SK-N-SH treated with all-trans-retinoic acid at 6 μM for 48 hours (cell line): ENCODE results near the gene TGFB2.

Experiments
- ATAC-seq: fragments of 200-7000 bp; cut with Tn5 transposase; 3 replicates; pipeline ENCODE4 v1.9.1; 2020; ENCODE audit warnings: mild to moderate bottlenecking, moderate library complexity
- ARNTL ChIP-seq: fragments of 450-650 bp; formaldehyde crosslinking; IDR thresholded peaks from 2 replicates; pipeline ENCODE4 v1.5.0; 2020; ENCODE audit warnings: low read depth, mild to moderate bottlenecking, moderate library complexity, borderline replicate concordance
- BACH2 ChIP-seq: fragments of 250-450 bp; sonication (Bioruptor Pico); IDR thresholded peaks from 2 replicates; pipeline ENCODE4 v1.9.0; 2021; ENCODE audit warnings: mild to moderate bottlenecking, borderline replicate concordance
- CSDC2 ChIP-seq: fragments of 250-450 bp; sonication (Bioruptor Pico); IDR thresholded peaks from 2 replicates; pipeline ENCODE4 v1.5.0; 2020; ENCODE audit warnings: mild to moderate bottlenecking, moderate library complexity
- ESRRG ChIP-seq: fragments of 250-450 bp; sonication (Bioruptor Pico); IDR thresholded peaks from 2 replicates; pipeline ENCODE4 v1.6.1; 2021; ENCODE audit warnings: mild to moderate bottlenecking
- GLIS3 ChIP-seq: fragments of 250-450 bp; sonication (Bioruptor Pico); IDR thresholded peaks from 2 replicates; pipeline ENCODE4 v1.5.0; 2020; ENCODE audit warnings: mild to moderate bottlenecking, moderate library complexity
- ISL1 ChIP-seq: fragments of 250-450 bp; sonication (Bioruptor Pico); IDR thresholded peaks from 2 replicates; pipeline ENCODE4 v2.1.2; 2022; ENCODE audit warnings: mild to moderate bottlenecking, moderate library complexity
- OSR1 ChIP-seq: fragments of 250-450 bp; sonication (Bioruptor Pico); IDR thresholded peaks from 2 replicates; pipeline ENCODE4 v1.8.0; 2022; ENCODE audit warnings: moderate library complexity, mild to moderate bottlenecking, inconsistent platforms
- PPARA ChIP-seq: fragments of 250-450 bp; sonication (Bioruptor Pico); IDR thresholded peaks from 2 replicates; pipeline ENCODE4 v1.5.0; 2020; ENCODE audit warnings: mild to moderate bottlenecking, borderline replicate concordance
- RARB ChIP-seq: fragments of 250-450 bp; sonication (Bioruptor Pico); IDR thresholded peaks from 2 replicates; pipeline ENCODE4 v1.8.0; 2021; ENCODE audit warnings: mild to moderate bottlenecking, moderate library complexity
- SNAI2 ChIP-seq: fragments of 250-450 bp; sonication (Bioruptor Pico); IDR thresholded peaks from 2 replicates; pipeline ENCODE4 v1.5.0; 2020; ENCODE audit warnings: mild to moderate bottlenecking, moderate library complexity
- TCF4 ChIP-seq: fragments of 250-450 bp; sonication (Bioruptor Pico); IDR thresholded peaks from 2 replicates; pipeline ENCODE4 v1.8.0; 2021; ENCODE audit warnings: mild to moderate bottlenecking, moderate library complexity, borderline replicate concordance
- TOX ChIP-seq: fragments of 250-450 bp; sonication (Bioruptor Pico); IDR thresholded peaks from 2 replicates; pipeline ENCODE4 v1.8.0; 2021; ENCODE audit warnings: mild to moderate bottlenecking, moderate library complexity, borderline replicate concordance
- ZC3H10 ChIP-seq: fragments of 250-450 bp; sonication (Bioruptor Pico); IDR thresholded peaks from 2 replicates; pipeline ENCODE4 v1.5.1; 2021; ENCODE audit warnings: mild to moderate bottlenecking, moderate library complexity
- ZFP3 ChIP-seq: fragments of 250-450 bp; sonication (Bioruptor Pico); IDR thresholded peaks from 2 replicates; pipeline ENCODE4 v1.5.0; 2020; ENCODE audit warnings: mild to moderate bottlenecking, moderate library complexity
- ZFP30 ChIP-seq: fragments of 450-650 bp; formaldehyde crosslinking; IDR thresholded peaks from 2 replicates; pipeline ENCODE4 v1.5.0; 2022; ENCODE audit warnings: mild to moderate bottlenecking, moderate library complexity
- ZNF565 ChIP-seq: fragments of 450-650 bp; formaldehyde crosslinking; conservative IDR thresholded peaks from 2 replicates; pipeline ENCODE4 v1.5.0; 2020; ENCODE audit warnings: low read depth, mild to moderate bottlenecking, moderate library complexity
- ZNF70 ChIP-seq: fragments of 450-650 bp; formaldehyde crosslinking; IDR thresholded peaks from 2 replicates; pipeline ENCODE4 v1.5.0; 2020; ENCODE audit warnings: mild to moderate bottlenecking, moderate library complexity
- ZNF8 ChIP-seq: fragments of 450-650 bp; formaldehyde crosslinking; IDR thresholded peaks from 2 replicates; pipeline ENCODE4 v1.5.0; 2020; ENCODE audit warnings: mild to moderate bottlenecking, moderate library complexity
- TF ChIP-seq, protein P1 (sequence below): fragments of 250-450 bp; sonication (Bioruptor Pico); IDR thresholded peaks from 2 replicates; pipeline ENCODE4 v1.8.0; 2021; ENCODE audit warnings: low read depth, mild to moderate bottlenecking, moderate library complexity, borderline replicate concordance
- TF ChIP-seq, protein P2 (sequence below): fragments of 250-450 bp; sonication (Bioruptor Pico); IDR thresholded peaks from 2 replicates; pipeline ENCODE4 v1.8.0; 2020; ENCODE audit warnings: mild to moderate bottlenecking, moderate library complexity, borderline replicate concordance
- TF ChIP-seq, protein P3 (sequence below): fragments of 250-450 bp; sonication (Bioruptor Pico); IDR thresholded peaks from 2 replicates; pipeline ENCODE4 v1.5.1; 2020; ENCODE audit warnings: low read depth, mild to moderate bottlenecking, moderate library complexity

Gene TGFB2

DNA sequence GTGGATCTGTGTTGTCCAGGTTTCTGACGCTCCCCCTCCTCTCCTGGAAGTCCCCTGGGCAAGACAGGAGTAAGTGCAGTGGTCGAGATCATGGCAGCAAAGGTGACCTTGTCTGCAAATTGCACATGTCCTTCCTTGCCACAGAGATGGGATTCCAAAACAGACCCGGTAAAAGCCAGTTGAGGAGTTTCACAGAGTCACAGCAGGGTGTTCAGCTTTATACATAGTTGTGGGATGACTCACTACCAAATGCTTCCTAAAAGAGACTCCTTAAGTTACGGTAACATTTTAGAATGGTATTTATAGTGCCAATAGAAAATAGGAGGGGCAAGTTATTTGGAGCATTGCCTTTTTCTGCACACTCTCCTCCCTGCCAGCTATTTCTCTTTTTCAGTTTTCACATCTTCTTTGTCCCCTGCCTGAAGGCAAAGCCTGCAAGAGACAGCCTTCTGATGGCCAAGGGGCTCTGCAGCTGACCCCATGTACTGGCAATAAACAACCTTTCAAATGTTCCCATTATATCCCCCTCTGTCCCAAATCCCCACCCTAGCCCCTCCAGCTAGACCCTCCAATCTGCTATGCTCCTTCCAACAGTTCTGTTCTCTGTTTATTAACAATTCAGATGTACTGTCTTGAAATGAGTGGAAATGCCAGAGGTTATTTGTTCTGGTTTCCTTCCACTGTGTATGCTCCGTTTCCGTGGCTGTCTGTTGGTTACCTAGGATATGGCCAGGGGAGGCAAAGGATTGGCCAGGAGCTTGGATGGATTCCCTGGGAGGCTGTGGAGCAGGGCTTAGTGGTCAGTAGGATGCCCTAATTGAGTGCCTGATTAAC, 115.0 kb downstream of the TGFB2 start:
- peak; percentile 94 for ATAC-seq
- TF ChIP-seq ZFP3 (CRISPR knock-in tag) (0 out of 2 replicates have a peak, but pooled peaks have one; percentile 60), ISL1 (peak; percentile 46; the same call in 1 of the 2 replicates), GLIS3 (CRISPR knock-in tag) (no peak), RARB (0 out of 2 replicates have a peak, but pooled peaks have one; percentile 7), ZC3H10 (no peak)
- TF ChIP-seq, protein P1, sequence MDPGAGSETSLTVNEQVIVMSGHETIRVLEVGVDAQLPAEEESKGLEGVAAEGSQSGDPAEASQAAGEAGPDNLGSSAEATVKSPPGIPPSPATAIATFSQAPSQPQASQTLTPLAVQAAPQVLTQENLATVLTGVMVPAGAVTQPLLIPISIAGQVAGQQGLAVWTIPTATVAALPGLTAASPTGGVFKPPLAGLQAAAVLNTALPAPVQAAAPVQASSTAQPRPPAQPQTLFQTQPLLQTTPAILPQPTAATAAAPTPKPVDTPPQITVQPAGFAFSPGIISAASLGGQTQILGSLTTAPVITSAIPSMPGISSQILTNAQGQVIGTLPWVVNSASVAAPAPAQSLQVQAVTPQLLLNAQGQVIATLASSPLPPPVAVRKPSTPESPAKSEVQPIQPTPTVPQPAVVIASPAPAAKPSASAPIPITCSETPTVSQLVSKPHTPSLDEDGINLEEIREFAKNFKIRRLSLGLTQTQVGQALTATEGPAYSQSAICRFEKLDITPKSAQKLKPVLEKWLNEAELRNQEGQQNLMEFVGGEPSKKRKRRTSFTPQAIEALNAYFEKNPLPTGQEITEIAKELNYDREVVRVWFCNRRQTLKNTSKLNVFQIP (CRISPR knock-in tag), result peak; percentile 52; the same call in 1 of the 2 replicates
- TF ChIP-seq, all 23 proteins: peak for 4

DNA sequence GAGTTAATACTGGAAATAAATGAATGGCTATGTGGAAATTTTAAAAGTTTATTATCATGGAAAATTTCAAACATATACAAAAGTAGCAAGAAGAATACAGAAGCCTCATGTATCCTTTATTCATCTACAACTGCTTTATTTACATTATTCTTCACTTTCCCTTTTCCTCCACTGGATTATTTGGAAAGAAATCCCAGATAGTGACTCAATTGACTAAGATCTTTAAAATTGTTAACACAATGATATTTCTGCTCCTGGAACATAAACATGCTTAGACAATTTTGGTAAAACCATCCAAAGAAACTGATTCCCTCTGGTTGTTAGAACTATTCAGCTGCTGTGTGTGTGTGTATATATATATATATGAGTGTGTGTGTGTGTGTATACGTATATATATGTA, 116.2 kb downstream of the TGFB2 start:
- no peak for ATAC-seq
- TF ChIP-seq TOX, result no peak
- TF ChIP-seq, protein P2, sequence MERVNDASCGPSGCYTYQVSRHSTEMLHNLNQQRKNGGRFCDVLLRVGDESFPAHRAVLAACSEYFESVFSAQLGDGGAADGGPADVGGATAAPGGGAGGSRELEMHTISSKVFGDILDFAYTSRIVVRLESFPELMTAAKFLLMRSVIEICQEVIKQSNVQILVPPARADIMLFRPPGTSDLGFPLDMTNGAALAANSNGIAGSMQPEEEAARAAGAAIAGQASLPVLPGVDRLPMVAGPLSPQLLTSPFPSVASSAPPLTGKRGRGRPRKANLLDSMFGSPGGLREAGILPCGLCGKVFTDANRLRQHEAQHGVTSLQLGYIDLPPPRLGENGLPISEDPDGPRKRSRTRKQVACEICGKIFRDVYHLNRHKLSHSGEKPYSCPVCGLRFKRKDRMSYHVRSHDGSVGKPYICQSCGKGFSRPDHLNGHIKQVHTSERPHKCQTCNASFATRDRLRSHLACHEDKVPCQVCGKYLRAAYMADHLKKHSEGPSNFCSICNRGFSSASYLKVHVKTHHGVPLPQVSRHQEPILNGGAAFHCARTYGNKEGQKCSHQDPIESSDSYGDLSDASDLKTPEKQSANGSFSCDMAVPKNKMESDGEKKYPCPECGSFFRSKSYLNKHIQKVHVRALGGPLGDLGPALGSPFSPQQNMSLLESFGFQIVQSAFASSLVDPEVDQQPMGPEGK (CRISPR knock-in tag), result no peak
- no peak for TF ChIP-seq ZNF8
- TF ChIP-seq ZNF70 (CRISPR knock-in tag), result no peak
- TF ChIP-seq BACH2 (CRISPR knock-in tag), result no peak
- TF ChIP-seq, protein P3, sequence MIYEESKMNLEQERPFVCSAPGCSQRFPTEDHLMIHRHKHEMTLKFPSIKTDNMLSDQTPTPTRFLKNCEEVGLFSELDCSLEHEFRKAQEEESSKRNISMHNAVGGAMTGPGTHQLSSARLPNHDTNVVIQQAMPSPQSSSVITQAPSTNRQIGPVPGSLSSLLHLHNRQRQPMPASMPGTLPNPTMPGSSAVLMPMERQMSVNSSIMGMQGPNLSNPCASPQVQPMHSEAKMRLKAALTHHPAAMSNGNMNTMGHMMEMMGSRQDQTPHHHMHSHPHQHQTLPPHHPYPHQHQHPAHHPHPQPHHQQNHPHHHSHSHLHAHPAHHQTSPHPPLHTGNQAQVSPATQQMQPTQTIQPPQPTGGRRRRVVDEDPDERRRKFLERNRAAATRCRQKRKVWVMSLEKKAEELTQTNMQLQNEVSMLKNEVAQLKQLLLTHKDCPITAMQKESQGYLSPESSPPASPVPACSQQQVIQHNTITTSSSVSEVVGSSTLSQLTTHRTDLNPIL (CRISPR knock-in tag), result no peak
- TF ChIP-seq ZC3H10, result no peak
- TF ChIP-seq SNAI2 (CRISPR knock-in tag), result no peak
- TF ChIP-seq ESRRG (CRISPR knock-in tag), result no peak
- no peak for TF ChIP-seq ZFP30
- TF ChIP-seq ZNF565, result no peak
- TF ChIP-seq CSDC2, result no peak

DNA sequence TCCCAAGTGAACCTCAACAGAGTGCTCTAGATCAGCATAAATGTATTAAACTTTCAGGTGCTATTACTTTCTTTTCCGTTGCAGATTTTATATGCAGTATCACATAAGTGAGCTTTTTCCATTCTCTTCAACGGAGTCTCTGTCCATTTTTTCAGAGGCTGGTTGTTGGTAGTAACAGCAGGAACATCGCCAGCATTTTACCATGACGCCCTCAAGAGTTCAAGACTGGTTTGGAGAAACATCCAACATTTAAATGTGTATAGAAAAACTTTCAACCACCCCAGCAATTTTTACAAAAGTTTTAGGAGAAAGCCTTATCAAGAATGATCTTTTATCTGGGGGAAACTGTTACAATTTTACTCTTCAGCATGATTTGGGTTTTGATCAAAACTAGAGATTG, 117.0 kb downstream of the TGFB2 start:
- TF ChIP-seq OSR1 (CRISPR knock-in tag) (no peak), ZNF70 (CRISPR knock-in tag) (no peak), ZNF8 (no peak), BACH2 (CRISPR knock-in tag) (no peak), TCF4 (CRISPR knock-in tag) (no peak), PPARA (CRISPR knock-in tag) (no peak), ESRRG (CRISPR knock-in tag) (no peak), ISL1 (no peak), ZC3H10 (no peak), SNAI2 (CRISPR knock-in tag) (no peak), CSDC2 (no peak), RARB (no peak), ARNTL (no peak), ZFP30 (no peak), GLIS3 (CRISPR knock-in tag) (no peak), TOX (no peak), ZFP3 (CRISPR knock-in tag) (no peak)
- TF ChIP-seq, protein P1 (CRISPR knock-in tag), result no peak
- TF ChIP-seq, protein P3 (CRISPR knock-in tag), result no peak
- TF ChIP-seq, all 23 proteins: peak for 0
- no peak for ATAC-seq
